H7 (cell line): ENCODE data around the gene GUCY2D. TPM values are rescaled to one million over a fixed set of nuclear protein-coding genes. Genes with fewer than 3 reads are reported as not detected.

Experiments used
- DNase-seq: peaks from one replicate; pipeline ENCODE4 v3.0.0; 2012
- H3K27me3 ChIP-seq: 2 replicates; pipeline ENCODE4 v1.6.0; 2011; ENCODE audit warnings: mild to moderate bottlenecking, low read length; ENCODE audit not compliant: control insufficient read depth, insufficient read depth
- H3K36me3 ChIP-seq: replicated peaks from 2 replicates; pipeline ENCODE4 v1.5.1; 2011; ENCODE audit warnings: low read length; ENCODE audit not compliant: control insufficient read depth, insufficient read depth
- H3K4me3 ChIP-seq: 2 replicates; pipeline ENCODE4 v1.5.1; 2011; ENCODE audit warnings: low read depth, mild to moderate bottlenecking, control low read depth, low read length, moderate library complexity; ENCODE audit not compliant: insufficient read depth
- total RNA-seq: library from RNA; depleted of rRNA; stranded (reverse); fragments of >200 nt; shearing (Covaris generic); gene quantifications from 2 replicates; pipeline ENCODE4 v1.2.3, GENCODE V29; 2014

Gene GUCY2D
- total RNA-seq, 1 experiment from 2014 or later: not detected

GRCh38 chr17:8039611-8040168, 37.3 kb downstream of the GUCY2D start:
- Histone ChIP-seq H3K36me3 (no peaks in the 10 kb centered on the region), H3K27me3 (peaks cover 3% of the 10 kb centered on the region; the same call in 1 of the 2 replicates), H3K4me3 (peak overlapping the region; percentile 29; the same call in 1 of the 2 replicates)
- no peak for DNase-seq

DNA sequence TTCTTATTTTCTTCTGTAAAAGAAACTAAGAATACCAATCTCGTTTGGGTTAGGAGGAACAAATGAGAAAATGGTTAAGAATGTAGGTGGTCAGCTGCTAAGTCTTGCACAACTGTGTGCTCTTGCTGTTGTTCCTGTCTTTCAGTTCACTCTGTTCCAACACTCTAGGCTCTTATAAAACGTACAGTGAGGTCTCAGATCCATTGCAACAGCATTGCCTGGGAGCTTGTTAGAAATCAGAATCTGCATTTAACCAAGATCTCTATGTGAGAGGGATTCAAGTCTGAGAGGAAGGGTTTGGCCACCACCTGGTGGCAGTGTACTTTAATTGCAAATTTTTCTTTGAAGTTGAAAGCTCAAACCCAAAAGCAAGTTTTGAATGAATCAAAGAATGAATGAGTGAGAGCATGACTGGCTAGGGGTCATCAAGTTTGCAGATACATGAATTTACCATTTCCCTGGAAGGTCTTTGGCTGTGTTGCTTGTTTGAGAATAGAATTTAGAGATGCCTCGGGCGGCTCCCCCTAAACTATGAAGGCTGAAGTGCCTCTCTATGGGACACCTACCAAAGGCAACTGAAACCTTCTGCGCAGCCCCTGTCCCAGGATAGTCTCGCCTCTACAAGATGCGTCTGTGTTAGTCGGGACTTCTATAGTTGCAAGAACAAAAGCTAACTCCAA, 39.0 kb downstream of the GUCY2D start:
- Histone ChIP-seq H3K36me3 (no peaks in the 10 kb centered on the region), H3K27me3 (peaks cover 3% of the 10 kb centered on the region; the same call in 1 of the 2 replicates), H3K4me3 (no peak overlapping the region)
- peak; percentile 79 for DNase-seq

DNA sequence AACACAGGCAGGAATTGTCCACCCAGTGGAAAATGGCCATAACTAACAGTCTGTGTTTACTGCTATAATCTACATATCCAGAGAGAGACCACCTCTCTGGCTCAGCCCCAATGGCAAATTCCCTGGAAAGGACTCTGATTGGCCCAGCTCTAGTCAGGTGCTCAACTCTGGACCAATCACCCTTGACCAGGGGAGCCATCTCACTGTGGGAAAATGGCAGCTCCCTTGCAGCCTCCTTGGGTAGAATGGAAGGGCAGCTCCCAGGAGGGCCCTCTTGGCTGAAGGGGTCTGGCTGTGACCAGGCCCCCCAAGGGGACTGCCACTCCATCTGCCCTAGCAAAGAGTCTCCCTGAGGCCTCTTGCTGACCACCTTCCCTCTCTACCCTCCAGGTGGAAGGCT, 39.6 kb downstream of the GUCY2D start:
- no peak for DNase-seq
- Histone ChIP-seq H3K27me3 (peaks cover 3% of the 10 kb centered on the region; the same call in 1 of the 2 replicates), H3K4me3 (no peak overlapping the region), H3K36me3 (no peaks in the 10 kb centered on the region)

- H3K4me3 ChIP-seq: no peak overlapping the region
- DNase-seq: no peak
- no peaks in the 10 kb centered on the region for H3K27me3 ChIP-seq
- no peaks in the 10 kb centered on the region for H3K36me3 ChIP-seq
Measured at GRCh38 chr17:8044819-8045810, 42.7 kb downstream of the GUCY2D start.

- Histone ChIP-seq H3K4me3 (no peak overlapping the region), H3K36me3 (no peaks in the 10 kb centered on the region), H3K27me3 (no peaks in the 10 kb centered on the region)
- no peak for DNase-seq
Measured at GRCh38 chr17:8046306-8046928, 44.0 kb downstream of the GUCY2D start.

DNA sequence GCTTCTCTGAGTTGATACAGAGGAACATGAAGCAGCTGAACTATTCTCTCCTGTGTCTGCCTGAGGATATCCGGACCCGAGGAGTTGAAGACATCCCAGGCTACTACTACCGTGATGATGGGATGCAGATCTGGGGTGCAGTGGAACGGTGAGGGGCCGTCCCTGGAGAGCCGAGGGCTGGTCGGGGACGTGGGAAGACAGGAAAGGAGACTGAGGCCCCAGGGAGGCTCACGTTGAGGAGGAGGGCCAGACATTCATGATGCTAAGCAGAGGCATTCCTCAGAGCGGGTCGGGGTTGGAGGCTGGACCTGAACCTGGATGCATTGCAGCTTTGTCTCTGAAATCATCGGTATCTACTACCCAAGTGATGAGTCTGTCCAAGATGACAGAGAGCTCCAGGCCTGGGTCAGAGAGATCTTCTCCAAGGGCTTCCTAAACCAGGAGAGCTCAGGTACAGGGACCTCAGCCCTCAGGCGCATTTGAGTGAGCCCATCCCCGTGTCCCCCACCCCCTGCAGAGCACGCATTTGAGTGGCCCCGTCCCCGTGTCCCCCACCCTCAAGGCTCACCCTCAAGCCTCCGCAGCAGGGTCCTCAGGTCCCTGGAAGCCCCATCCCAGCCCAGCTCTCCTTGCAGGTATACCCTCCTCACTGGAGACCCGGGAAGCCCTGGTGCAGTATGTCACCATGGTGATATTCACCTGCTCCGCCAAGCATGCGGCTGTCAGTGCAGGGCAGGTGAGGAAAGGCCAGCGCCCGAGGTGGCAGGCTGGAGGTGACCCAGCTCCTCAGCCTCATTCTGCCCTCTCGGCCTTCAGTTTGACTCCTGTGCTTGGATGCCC, 44.7 kb downstream of the GUCY2D start:
- no peak overlapping the region for H3K4me3 ChIP-seq
- H3K36me3 ChIP-seq: no peaks in the 10 kb centered on the region
- no peak for DNase-seq
- no peaks in the 10 kb centered on the region for H3K27me3 ChIP-seq

DNA sequence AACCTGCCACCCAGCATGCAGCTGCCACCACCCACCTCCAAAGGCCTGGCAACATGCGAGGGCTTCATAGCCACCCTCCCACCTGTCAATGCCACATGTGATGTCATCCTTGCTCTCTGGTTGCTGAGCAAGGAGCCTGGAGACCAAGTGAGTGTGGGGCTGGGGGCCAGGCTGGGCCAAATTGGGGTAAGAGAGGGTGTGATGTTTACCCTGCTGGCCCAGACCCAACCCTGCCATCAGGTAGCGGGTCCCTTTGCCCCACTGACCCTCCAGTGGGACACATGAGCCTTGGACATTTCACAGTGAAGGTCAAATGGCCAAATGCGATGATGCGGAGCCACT, 45.3 kb downstream of the GUCY2D start:
- Histone ChIP-seq H3K36me3 (no peaks in the 10 kb centered on the region), H3K4me3 (no peak overlapping the region), H3K27me3 (no peaks in the 10 kb centered on the region)
- DNase-seq: no peak

DNA sequence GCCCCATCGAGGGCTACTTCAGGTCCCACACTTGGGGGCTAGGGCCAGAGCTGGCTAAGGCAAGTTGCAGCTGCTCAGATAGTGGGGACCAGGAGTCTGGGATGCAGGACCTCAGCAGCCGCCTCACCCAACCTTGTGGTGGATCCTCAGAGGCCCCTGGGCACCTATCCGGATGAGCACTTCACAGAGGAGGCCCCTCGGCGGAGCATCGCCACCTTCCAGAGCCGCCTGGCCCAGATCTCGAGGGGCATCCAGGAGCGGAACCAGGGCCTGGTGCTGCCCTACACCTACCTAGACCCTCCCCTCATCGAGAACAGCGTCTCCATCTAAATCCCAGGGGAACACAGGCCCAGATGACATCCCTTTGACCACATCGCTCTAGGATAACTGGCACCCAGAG, 45.8 kb downstream of the GUCY2D start:
- H3K27me3 ChIP-seq: no peaks in the 10 kb centered on the region
- no peaks in the 10 kb centered on the region for H3K36me3 ChIP-seq
- H3K4me3 ChIP-seq: no peak overlapping the region
- DNase-seq: no peak

- DNase-seq: no peak
- Histone ChIP-seq H3K27me3 (no peaks in the 10 kb centered on the region), H3K36me3 (no peaks in the 10 kb centered on the region), H3K4me3 (no peak overlapping the region)
Measured at GRCh38 chr17:8048736-8049135, 46.3 kb downstream of the GUCY2D start.

DNA sequence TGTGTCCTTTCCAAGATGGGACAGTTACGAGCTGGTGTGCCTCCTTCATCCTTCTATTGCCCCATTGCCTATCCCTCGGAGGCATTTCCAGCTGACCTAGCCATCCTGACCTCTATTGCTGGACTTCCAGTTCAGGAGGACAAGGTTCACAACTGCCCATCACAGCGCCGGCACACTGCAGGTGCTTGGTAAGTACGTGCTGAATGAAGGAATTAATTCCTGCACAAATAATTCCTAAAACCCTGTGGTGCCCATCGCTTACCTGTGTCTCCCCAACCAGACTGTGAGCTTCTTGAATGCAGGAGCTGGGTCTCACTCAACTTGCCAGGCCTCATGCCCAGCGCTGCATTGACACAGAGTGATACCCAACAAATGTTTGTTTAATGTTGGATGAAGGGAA, 49.4 kb downstream of the GUCY2D start:
- H3K4me3 ChIP-seq: no peak overlapping the region
- H3K36me3 ChIP-seq: no peaks in the 10 kb centered on the region
- no peak for DNase-seq
- H3K27me3 ChIP-seq: peaks cover 1% of the 10 kb centered on the region; the same call in 1 of the 2 replicates

DNA sequence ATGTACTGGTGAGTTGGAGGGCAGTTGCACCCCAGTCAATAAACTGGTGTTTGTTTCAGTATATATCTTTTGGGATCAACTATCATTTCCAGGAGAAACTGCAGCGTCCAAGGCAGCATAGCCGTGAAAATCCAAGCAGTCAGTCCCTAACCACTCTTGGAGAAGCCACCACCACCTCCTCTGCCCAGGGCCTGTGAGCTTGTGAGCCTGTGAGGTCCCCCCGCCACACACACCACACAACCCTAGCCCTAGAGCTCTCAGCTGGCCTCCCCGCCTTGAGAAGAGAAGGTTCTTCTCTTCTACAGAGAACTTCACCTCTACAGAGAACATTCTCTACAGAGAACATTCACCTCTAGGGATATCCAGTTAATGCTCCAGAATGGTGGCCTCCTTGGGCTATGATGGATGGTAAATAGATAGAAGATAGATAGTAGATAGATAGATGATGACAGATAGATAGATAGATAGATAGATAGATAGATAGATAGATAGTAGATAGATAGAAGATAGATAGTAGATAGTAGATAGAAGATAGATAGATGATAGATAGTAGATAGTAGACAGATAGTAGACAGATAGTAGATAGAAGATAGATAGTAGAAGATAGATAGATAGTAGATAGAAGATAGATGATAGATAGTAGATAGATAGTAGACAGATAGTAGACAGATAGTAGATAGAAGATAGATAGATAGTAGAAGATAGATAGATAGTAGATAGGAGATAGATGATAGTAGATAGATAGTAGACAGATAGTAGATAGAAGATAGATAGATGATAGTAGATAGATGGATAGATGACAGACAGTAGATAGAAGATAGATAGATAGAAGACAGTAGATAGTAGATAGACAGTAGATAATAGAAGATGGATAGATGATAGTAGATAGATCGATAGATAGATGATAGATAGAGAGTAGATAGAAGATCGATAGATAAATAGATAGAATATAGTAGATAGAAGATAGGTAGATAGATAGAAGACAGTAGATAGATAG, 50.1 kb downstream of the GUCY2D start:
- H3K36me3 ChIP-seq: no peaks in the 10 kb centered on the region
- no peak overlapping the region for H3K4me3 ChIP-seq
- H3K27me3 ChIP-seq: peaks cover 1% of the 10 kb centered on the region; the same call in 1 of the 2 replicates
- DNase-seq: no peak

- no peak overlapping the region for H3K4me3 ChIP-seq
- no peaks in the 10 kb centered on the region for H3K36me3 ChIP-seq
- no peak for DNase-seq
- H3K27me3 ChIP-seq: peaks cover 1% of the 10 kb centered on the region; the same call in 1 of the 2 replicates
Measured at GRCh38 chr17:8053600-8053999, 51.2 kb downstream of the GUCY2D start.

DNA sequence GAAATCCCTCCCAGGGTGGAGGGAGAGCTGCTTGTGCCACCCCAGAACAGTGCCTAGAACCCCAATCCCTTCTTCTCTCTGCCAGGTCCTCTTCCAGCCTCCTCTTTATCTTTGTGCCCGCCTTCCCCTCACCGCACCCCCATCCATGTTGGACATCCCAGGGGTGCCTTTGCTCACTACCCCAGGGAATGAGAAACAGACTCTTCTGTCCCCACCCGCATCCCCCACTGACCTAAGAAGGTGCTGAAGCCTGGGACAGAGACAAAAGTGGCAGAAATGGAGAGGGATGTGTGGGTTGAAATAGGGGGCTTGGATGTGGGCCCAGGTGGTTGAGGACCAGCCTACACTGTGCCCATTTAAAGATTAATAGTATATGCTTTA, 53.4 kb downstream of the GUCY2D start:
- DNase-seq: no peak
- no peaks in the 10 kb centered on the region for H3K36me3 ChIP-seq
- no peak overlapping the region for H3K4me3 ChIP-seq
- peaks cover 13% of the 10 kb centered on the region for H3K27me3 ChIP-seq
